MCF 10A (cell line): ENCODE measurements around the gene HDGF. TPM values are rescaled to one million over a fixed set of nuclear protein-coding genes. Genes with fewer than 3 reads are reported as not detected.

Experiments
- BruUV-seq: library from RNA; stranded (reverse); fragments of 400-500 nt; replicated peaks from 2 replicates; lab custom pipeline; 2021; lab: Mats Ljungman, UMichigan
- CTCF ChIA-PET: fragments of 300-600 bp; sonication (Branson Sonifier 250); formaldehyde crosslinking; extraction: SDS; loops from one replicate; lab custom pipeline; 2021; ENCODE audit warnings: antibody characterized with exemption, inconsistent platforms; lab: Yijun Ruan, JAX
- POLR2A ChIA-PET: fragments of 300-600, 350-650 bp; sonication (Branson Sonifier 250); formaldehyde crosslinking; extraction: SDS; loops from one replicate; lab custom pipeline; 2020; ENCODE audit warnings: antibody characterized with exemption, inconsistent platforms; lab: Yijun Ruan, JAX
- DNase-seq: peaks from one replicate; pipeline ENCODE4 v3.0.0-alpha.2; 2018; ENCODE audit not compliant: unreplicated experiment
- H3K27ac Mint-ChIP-seq: one replicate; pipeline ENCODE4 v1.8.0; 2022; ENCODE audit warnings: mild to moderate bottlenecking, low read depth, mixed read lengths; ENCODE audit not compliant: unreplicated experiment
- H3K27me3 Mint-ChIP-seq: one replicate; pipeline ENCODE4 v1.8.0; 2022; ENCODE audit warnings: mixed read lengths; ENCODE audit not compliant: insufficient read depth, unreplicated experiment
- H3K36me3 Mint-ChIP-seq: one replicate; pipeline ENCODE4 v1.8.0; 2022; ENCODE audit warnings: mild to moderate bottlenecking, moderate library complexity, mixed read lengths; ENCODE audit not compliant: insufficient read depth, unreplicated experiment
- H3K4me1 Mint-ChIP-seq: one replicate; pipeline ENCODE4 v1.8.0; 2022; ENCODE audit warnings: mixed read lengths; ENCODE audit not compliant: insufficient read depth, unreplicated experiment
- H3K4me3 Mint-ChIP-seq: one replicate; pipeline ENCODE4 v1.8.0; 2022; ENCODE audit warnings: mild to moderate bottlenecking, moderate library complexity, mixed read lengths; ENCODE audit not compliant: unreplicated experiment
- H3K9me3 Mint-ChIP-seq: one replicate; pipeline ENCODE4 v1.8.0; 2022; ENCODE audit warnings: mixed read lengths; ENCODE audit not compliant: unreplicated experiment
- CTCF ChIP-seq: fragments of 200-600 bp; IDR thresholded peaks from one replicate; pipeline ENCODE4 v1.8.0; 2022; ENCODE audit warnings: antibody characterized with exemption, mild to moderate bottlenecking; ENCODE audit not compliant: unreplicated experiment
- intact Hi-C: fragments of 100-400 bp; cut with micrococcal nuclease; formaldehyde crosslinking; loops from 2 replicates; pipeline ENCODE4 v1.14.1; 2022
- total RNA-seq: library from RNA; stranded (reverse); gene quantifications from 2 replicates; pipeline ENCODE4 v1.2.3, GENCODE V29; 2022

HDGF gene
- total RNA-seq, 1 experiment from 2014 or later, result 707 TPM

- peaks cover 6% of the 10 kb centered on the region for H3K36me3 Mint-ChIP-seq
- POLR2A ChIA-PET, result no interaction called here
- H3K4me3 Mint-ChIP-seq, result no peak overlapping the region
- CTCF ChIA-PET, result interaction anchor here (0.5 to 47.2 kb wide), 6 partner anchors 1 to 1314 kb away, joined by 3 to 2415 read pairs (median 4); partner anchors contain the start of genes CRABP2, ISG20L2, METTL25B and NES
- intact Hi-C loops, result no loop called here
- peaks cover 36% of the 10 kb centered on the region for H3K27me3 Mint-ChIP-seq
- no TSS peak for BruUV-seq
- H3K27ac Mint-ChIP-seq, result no peak overlapping the region
- no peak for DNase-seq
- H3K4me1 Mint-ChIP-seq, result peaks cover 24% of the 10 kb centered on the region
- H3K9me3 Mint-ChIP-seq, result no peaks in the 10 kb centered on the region
- no peak for TF ChIP-seq CTCF
These were observed 54.7 kb downstream of the HDGF start for GRCh38 chr1:156696755-156697154.

- BruUV-seq, result no TSS peak
- Mint-ChIP-seq H3K9me3 (no peaks in the 10 kb centered on the region), H3K36me3 (peaks cover 3% of the 10 kb centered on the region), H3K4me1 (peaks cover 22% of the 10 kb centered on the region), H3K4me3 (no peak overlapping the region), H3K27me3 (peaks cover 46% of the 10 kb centered on the region), H3K27ac (no peak overlapping the region)
- POLR2A ChIA-PET, result interaction anchor here (0.6 to 2.1 kb wide), 2 partner anchors 34 to 42 kb away, joined by 5 to 6 read pairs; partner anchors contain the start of genes ISG20L2 and METTL25B
- DNase-seq, result no peak
- intact Hi-C loops, result no loop called here
- no peak for TF ChIP-seq CTCF
- CTCF ChIA-PET, result interaction anchor here (0.6 to 47.2 kb wide), 4 partner anchors 1 to 67 kb away, joined by 3 to 2415 read pairs (median 1216); partner anchors contain the start of genes CRABP2, ISG20L2, METTL25B and NES
These were observed 56.8 kb downstream of the HDGF start for GRCh38 chr1:156694690-156694962.

DNA sequence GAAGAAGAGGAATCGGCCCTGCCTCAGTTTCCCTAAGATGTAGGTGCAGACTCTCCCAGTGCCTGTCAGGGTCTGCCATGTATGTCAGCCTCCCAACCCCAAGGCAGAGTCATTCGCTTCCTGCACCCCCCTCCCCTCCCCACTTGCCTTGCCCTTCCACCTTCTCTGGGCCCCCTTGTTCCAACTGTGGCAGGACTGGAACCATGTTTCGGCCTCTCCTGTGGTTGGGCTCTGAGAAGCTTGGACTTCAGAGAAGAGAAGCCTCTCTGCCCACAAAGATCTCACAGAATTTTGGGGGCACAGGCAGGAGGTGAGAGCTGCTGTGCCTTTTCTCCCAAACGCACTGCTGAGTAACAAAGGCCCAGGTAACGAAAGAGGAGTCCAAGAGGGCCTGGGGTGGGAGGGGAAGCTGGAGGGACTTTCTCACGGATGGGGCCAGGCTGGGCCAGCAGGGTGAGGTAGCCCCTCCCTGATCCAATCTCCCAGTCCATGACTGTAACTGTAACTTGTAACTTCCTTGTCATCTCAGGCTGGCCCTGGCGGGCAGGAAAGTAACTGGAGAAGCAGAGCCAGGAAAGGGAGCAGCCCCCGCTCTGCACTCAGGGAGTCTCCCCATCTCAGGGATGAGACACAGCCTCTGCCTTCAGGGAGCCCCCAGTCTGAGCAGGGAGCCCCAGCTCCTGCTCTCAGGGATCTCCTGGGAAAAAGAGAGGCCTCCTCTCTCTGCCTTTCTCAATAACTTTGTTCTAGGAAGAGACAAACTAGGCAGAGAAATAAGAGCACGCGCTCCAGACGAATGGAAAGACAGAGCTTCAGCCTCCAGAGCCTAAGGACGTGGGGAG, 57.4 kb downstream of the HDGF start:
- H3K27ac Mint-ChIP-seq, result peak overlapping the region; percentile 50
- ChIA-PET POLR2A (interaction anchor here (0.6 to 2.1 kb wide), 4 partner anchors 34 to 192 kb away, joined by 3 to 6 read pairs (median 4); partner anchors contain the start of genes ISG20L2 and METTL25B), CTCF (interaction anchor here (0.5 to 47.2 kb wide), 7 partner anchors 1 to 166 kb away, joined by 3 to 2415 read pairs (median 3); partner anchors contain the start of genes CRABP2, ISG20L2, METTL25B and NES)
- BruUV-seq, result no TSS peak
- H3K9me3 Mint-ChIP-seq, result no peaks in the 10 kb centered on the region
- intact Hi-C loops, result no loop called here
- no peak overlapping the region for H3K4me3 Mint-ChIP-seq
- no peaks in the 10 kb centered on the region for H3K36me3 Mint-ChIP-seq
- DNase-seq, result no peak
- peaks cover 26% of the 10 kb centered on the region for H3K4me1 Mint-ChIP-seq
- TF ChIP-seq CTCF, result no peak
- peaks cover 51% of the 10 kb centered on the region for H3K27me3 Mint-ChIP-seq
